Measurements from ENCODE around the gene OSMR. TPM values are rescaled to one million over a fixed set of nuclear protein-coding genes. Genes with fewer than 3 reads are reported as not detected.

The OSMR gene
- total RNA-seq, 4 donors from 2014 or later = 32.5 to 52.6 (median 42.6) TPM

GRCh38 chr5:38968665-38969064, 122.9 kb downstream of the OSMR start:
- ATAC-seq = no peak
- no peak for TF ChIP-seq POLR2AphosphoS5 (IDR thresholded peaks at IDR 0.05)
- no peak for TF ChIP-seq CTCF (IDR thresholded peaks at IDR 0.05)
- no peak for TF ChIP-seq POLR2A (IDR thresholded peaks at IDR 0.05)
- TF ChIP-seq EP300 (IDR thresholded peaks at IDR 0.05) = no peak
- 97 to 100% methylated on average over 2 to 4 of the region's 5 CpGs for WGBS, 2 donors (ENCODE audit: low coverage in 1 of 2)
- Histone ChIP-seq H3K27ac (no peak overlapping the region), H3K27me3 (no peaks in the 10 kb centered on the region), H3K36me3 (peaks cover 0 to 70% of the 10 kb centered on the region in 2 donors), H3K4me3 (no peak overlapping the region), H3K4me1 (no peaks in the 10 kb centered on the region), H3K9me3 (no peaks in the 10 kb centered on the region)

GRCh38 chr5:38978036-38978435, 132.2 kb downstream of the OSMR start:
- Histone ChIP-seq H3K4me1 (no peaks in the 10 kb centered on the region), H3K27me3 (no peaks in the 10 kb centered on the region), H3K9me3 (no peaks in the 10 kb centered on the region), H3K36me3 (peaks cover 0 to 37% of the 10 kb centered on the region in 2 donors), H3K27ac (no peak overlapping the region), H3K4me3 (no peak overlapping the region)
- no peak for TF ChIP-seq POLR2AphosphoS5 (IDR thresholded peaks at IDR 0.05)
- TF ChIP-seq CTCF (IDR thresholded peaks at IDR 0.05) = no peak
- TF ChIP-seq POLR2A (IDR thresholded peaks at IDR 0.05) = no peak
- TF ChIP-seq EP300 (IDR thresholded peaks at IDR 0.05) = no peak
- no peak for ATAC-seq

GRCh38 chr5:38979535-38979934, 133.7 kb downstream of the OSMR start:
- no peak for ATAC-seq
- TF ChIP-seq POLR2AphosphoS5 (IDR thresholded peaks at IDR 0.05) (no peak), EP300 (IDR thresholded peaks at IDR 0.05) (no peak), POLR2A (IDR thresholded peaks at IDR 0.05) (no peak), CTCF (IDR thresholded peaks at IDR 0.05) (no peak)
- H3K9me3 ChIP-seq = no peaks in the 10 kb centered on the region
- no peaks in the 10 kb centered on the region for H3K27me3 ChIP-seq
- no peaks in the 10 kb centered on the region for H3K4me1 ChIP-seq
- no peak overlapping the region for H3K27ac ChIP-seq
- WGBS, 2 donors (ENCODE audit: low coverage in 1 of 2) = 64 to 85% methylated on average over 2 of the region's 2 CpGs
- peaks cover 0 to 26% of the 10 kb centered on the region in 2 donors for H3K36me3 ChIP-seq
- H3K4me3 ChIP-seq = no peak overlapping the region

Other genes with a start within 250 kb of the OSMR start
- 10 to 100 TPM; 24.0 to 46.1 (median 31.9) TPM for gene RICTOR, start 228.4 kb downstream of the OSMR start, total RNA-seq

Measured in gastroesophageal sphincter (tissue), 4 donors.